Right atrium auricular region (tissue), 2 donors: ENCODE results near the gene NRBF2. TPM values are rescaled to one million over a fixed set of nuclear protein-coding genes. Genes with fewer than 3 reads are reported as not detected.

ENCODE experiments used
- DNase-seq: peaks from one replicate; pipeline ENCODE4 v3.0.0-alpha.2; 2019; ENCODE audit warnings: low spot score
- H3K27ac ChIP-seq, 2 donors: fragments of 200-600 bp; sonication (generic); 1 replicate in 1 of 2; 2 replicates in 1 of 2; pipeline ENCODE4 v1.5.1; 2016 to 2019
- H3K27me3 ChIP-seq, 2 donors: fragments of 200-600 bp; sonication (generic); one replicate each; pipeline versions ENCODE4 v1.5.1 to v1.6.0; 2017 to 2019
- H3K36me3 ChIP-seq: fragments of 200-600 bp; sonication (generic); one replicate; pipeline ENCODE4 v1.5.1; 2016
- H3K4me1 ChIP-seq, 2 donors: fragments of 200-600 bp; sonication (generic); one replicate each; pipeline versions ENCODE4 v1.5.1 to v1.6.0; 2017 to 2019
- H3K4me3 ChIP-seq, 2 donors: fragments of 200-600 bp; sonication (generic); 1 replicate in 1 of 2; 2 replicates in 1 of 2; pipeline ENCODE4 v1.5.1; 2017 to 2019; ENCODE audit warnings: mild to moderate bottlenecking in 1 of 2, moderate library complexity in 1 of 2
- H3K9me3 ChIP-seq, 2 donors: fragments of 200-600 bp; sonication (generic); one replicate each; pipeline ENCODE4 v1.5.1; 2019
- total RNA-seq, 2 donors: library from RNA; depleted of rRNA; stranded (reverse); fragments of >200 nt; gene quantifications; one replicate each; pipeline ENCODE4 v1.1.0, GENCODE V29; 2016
- TF ChIP-seq, protein P1 (sequence below), 2 donors: fragments of 200-600 bp; sonication (generic); IDR thresholded peaks; one replicate each; pipeline ENCODE4 v1.5.1; 2019; ENCODE audit warnings: antibody characterized with exemption in 2 of 2

NRBF2 gene
- total RNA-seq, 2 donors from 2014 or later = 7.8 to 10.6 TPM

DNA sequence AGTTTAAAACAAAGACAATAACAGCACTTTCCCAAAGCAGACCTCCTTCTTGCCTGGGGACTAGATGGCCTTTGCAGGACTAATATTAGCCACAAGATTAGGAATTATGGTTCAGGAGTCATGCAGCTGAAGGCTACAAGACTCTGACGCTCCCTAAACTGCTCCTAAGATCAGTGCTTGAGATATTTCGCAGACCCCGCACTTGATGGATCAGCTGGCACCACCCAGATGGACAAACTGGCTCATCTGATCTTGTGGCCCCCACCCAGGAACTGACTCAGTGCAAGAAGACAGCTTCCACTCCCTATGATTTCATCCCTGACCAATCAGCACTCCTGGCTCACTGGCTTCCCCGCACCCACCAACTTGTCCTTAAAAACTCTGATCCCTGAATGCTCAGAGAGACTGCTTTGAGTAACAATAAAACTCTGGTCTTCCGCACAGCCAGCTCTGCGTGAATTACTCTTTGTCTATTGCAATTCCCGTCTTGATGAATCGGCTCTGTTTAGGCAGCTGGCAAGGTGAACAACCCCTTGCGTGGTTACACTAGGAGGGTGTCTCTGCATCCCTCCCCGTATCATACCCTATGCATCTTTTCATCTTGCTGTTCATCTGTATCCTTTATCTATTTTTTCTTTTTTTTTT, 26.9 kb upstream of the NRBF2 start:
- Histone ChIP-seq H3K4me3 (no peak overlapping the region), H3K9me3 (no peaks in the 10 kb centered on the region), H3K36me3 (no peaks in the 10 kb centered on the region), H3K27me3 (no peaks in the 10 kb centered on the region), H3K4me1 (no peaks in the 10 kb centered on the region), H3K27ac (peak overlapping the region; percentile 45 to 48)
- peak; percentile 85 for DNase-seq
- TF ChIP-seq, protein P1, sequence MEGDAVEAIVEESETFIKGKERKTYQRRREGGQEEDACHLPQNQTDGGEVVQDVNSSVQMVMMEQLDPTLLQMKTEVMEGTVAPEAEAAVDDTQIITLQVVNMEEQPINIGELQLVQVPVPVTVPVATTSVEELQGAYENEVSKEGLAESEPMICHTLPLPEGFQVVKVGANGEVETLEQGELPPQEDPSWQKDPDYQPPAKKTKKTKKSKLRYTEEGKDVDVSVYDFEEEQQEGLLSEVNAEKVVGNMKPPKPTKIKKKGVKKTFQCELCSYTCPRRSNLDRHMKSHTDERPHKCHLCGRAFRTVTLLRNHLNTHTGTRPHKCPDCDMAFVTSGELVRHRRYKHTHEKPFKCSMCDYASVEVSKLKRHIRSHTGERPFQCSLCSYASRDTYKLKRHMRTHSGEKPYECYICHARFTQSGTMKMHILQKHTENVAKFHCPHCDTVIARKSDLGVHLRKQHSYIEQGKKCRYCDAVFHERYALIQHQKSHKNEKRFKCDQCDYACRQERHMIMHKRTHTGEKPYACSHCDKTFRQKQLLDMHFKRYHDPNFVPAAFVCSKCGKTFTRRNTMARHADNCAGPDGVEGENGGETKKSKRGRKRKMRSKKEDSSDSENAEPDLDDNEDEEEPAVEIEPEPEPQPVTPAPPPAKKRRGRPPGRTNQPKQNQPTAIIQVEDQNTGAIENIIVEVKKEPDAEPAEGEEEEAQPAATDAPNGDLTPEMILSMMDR (IDR thresholded peaks at IDR 0.05) = no peak

- TF ChIP-seq, protein P1 (IDR thresholded peaks at IDR 0.05) = no peak
- Histone ChIP-seq H3K27me3 (no peaks in the 10 kb centered on the region), H3K4me1 (no peaks in the 10 kb centered on the region), H3K27ac (no peak overlapping the region), H3K9me3 (no peaks in the 10 kb centered on the region), H3K36me3 (no peaks in the 10 kb centered on the region), H3K4me3 (no peak overlapping the region)
- DNase-seq = no peak
Measured at GRCh38 chr10:63107943-63108437, 25.1 kb upstream of the NRBF2 start.

DNA sequence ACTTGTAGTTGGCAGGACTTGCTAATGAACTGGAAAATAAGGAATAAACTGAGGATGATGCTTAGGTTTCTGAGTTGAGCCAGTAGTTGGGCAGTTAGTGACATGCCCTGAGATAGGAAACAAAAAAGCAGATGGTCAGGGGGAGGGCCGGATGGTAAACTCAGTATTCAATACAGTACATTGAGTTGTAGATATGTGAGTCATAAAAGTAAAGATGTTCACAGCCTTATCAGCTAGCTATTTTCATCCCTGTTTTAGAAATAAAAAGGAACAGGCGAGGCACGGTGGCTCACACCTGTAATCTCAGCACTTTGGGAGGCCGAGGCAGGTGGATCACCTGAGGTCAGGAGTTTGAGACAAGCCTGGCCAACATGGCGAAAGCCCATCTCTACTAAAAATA, 22.2 kb upstream of the NRBF2 start:
- Histone ChIP-seq H3K9me3 (no peaks in the 10 kb centered on the region), H3K36me3 (no peaks in the 10 kb centered on the region), H3K27me3 (no peaks in the 10 kb centered on the region), H3K4me1 (peaks cover 0 to 22% of the 10 kb centered on the region in 2 donors), H3K27ac (no peak overlapping the region), H3K4me3 (no peak overlapping the region)
- TF ChIP-seq, protein P1 (IDR thresholded peaks at IDR 0.05) = no peak
- no peak for DNase-seq

GRCh38 chr10:63114031-63114814, 18.9 kb upstream of the NRBF2 start:
- Histone ChIP-seq H3K36me3 (no peaks in the 10 kb centered on the region), H3K4me3 (no peak overlapping the region), H3K9me3 (no peaks in the 10 kb centered on the region), H3K27ac (peak overlapping the region; percentile 86 to 89), H3K4me1 (peaks cover 0 to 30% of the 10 kb centered on the region in 2 donors), H3K27me3 (no peaks in the 10 kb centered on the region)
- peak; percentile 93 for DNase-seq
- TF ChIP-seq, protein P1 (IDR thresholded peaks at IDR 0.05) = no peak

- TF ChIP-seq, protein P1 (IDR thresholded peaks at IDR 0.05) = no peak
- Histone ChIP-seq H3K9me3 (no peaks in the 10 kb centered on the region), H3K36me3 (no peaks in the 10 kb centered on the region), H3K27ac (peak overlapping the region; percentile 86 to 89), H3K27me3 (no peaks in the 10 kb centered on the region), H3K4me3 (no peak overlapping the region), H3K4me1 (peaks cover 0 to 30% of the 10 kb centered on the region in 2 donors)
- peak; percentile 92 for DNase-seq
Measured at GRCh38 chr10:63115732-63116383, 17.3 kb upstream of the NRBF2 start.
